GM19328 (cell line): ENCODE results near the gene CDH23.

Experiments used
- ATAC-seq: cut with Tn5 transposase; IDR thresholded peaks from one replicate; pipeline ENCODE4 v1.9.1; 2021; ENCODE audit warnings: mild to moderate bottlenecking, moderate library complexity; ENCODE audit not compliant: unreplicated experiment

Gene CDH23

GRCh38 chr10:71695502-71696476 lies 299.1 kb downstream of the CDH23 start:
- no peak for ATAC-seq

DNA sequence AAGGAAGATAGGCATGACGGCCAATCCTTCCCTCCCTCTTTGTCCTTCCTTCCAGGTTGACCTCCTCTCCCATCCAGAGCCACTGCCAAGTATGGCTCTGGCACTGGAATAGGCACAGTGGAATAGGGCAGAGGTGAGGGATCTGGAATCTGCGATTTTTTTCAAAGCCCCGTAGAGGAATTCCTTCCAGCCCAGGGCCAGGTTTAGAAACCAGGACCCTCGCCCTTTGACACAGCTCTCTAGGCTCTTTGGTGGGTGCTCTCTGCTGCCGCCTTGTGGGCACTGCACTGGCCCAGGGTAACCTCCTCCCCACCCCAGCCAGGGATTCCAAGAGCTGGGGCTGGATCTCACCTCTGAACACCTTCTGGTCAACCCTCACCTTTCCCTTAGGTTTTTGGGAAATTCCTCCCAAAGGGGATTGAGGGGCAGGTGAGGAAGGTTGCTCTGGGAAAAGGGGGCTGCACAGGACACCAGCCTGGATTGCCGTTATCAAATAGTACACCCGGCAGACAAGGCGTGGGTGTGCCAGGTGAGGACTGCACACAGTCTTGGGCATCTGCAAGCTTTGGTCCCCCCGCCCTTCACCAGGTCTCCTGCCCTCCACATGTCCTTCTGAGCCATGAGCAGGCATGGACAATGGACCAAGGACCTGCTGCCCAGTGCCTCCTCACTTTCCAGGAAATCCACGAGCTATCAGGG lies 300.1 kb downstream of the CDH23 start:
- no peak for ATAC-seq

GRCh38 chr10:71697938-71698709 lies 301.4 kb downstream of the CDH23 start:
- ATAC-seq: no peak

- ATAC-seq: no peak
Observed at GRCh38 chr10:71698737-71699136, 302.0 kb downstream of the CDH23 start.

DNA sequence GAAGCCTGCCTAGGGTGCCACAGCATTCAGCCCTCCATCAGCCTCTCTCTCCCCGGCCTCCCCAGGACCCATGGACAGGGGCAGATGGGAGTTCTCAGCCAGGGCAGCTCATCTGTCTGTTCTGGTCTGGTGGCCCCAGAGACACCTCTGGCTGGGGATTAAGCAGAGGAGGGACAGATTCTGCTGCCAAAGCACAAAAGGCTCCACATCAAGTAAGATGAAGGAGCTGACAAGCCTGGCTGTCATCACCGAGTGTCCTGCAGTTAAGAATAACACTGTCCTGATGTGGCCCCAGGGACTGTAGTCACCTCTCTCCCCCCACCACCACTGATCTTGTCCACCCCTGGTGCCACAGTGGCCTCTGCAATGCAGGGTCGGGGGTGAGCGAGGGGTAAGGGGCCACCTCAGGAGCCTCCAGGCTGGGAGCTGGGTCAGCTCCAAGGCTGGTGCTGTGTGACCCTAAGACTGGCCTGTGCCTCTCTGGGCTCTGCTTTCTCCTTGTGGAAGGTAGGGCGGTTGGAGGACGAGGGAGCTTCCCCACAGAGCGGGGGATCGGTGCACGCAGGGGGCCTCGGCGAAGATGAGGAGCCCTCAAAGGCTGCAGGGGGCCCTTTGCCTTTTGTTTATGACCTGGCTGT lies 304.1 kb downstream of the CDH23 start:
- no peak for ATAC-seq

GRCh38 chr10:71701496-71702132 lies 304.9 kb downstream of the CDH23 start:
- ATAC-seq: no peak

- no peak for ATAC-seq
Observed at GRCh38 chr10:71703577-71703976, 306.9 kb downstream of the CDH23 start.

DNA sequence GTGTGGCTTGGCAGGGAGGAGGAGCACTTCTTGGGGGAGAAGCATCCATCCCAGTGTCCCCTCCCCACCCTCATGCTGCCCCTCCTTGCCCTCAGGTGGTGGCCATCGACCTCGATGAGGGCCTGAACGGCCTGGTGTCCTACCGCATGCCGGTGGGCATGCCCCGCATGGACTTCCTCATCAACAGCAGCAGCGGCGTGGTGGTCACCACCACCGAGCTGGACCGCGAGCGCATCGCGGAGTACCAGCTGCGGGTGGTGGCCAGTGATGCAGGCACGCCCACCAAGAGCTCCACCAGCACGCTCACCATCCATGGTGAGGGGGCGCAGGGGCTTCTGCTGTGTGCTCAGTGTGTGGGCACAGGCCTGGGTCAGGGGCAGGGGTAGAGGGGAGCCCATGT lies 308.1 kb downstream of the CDH23 start:
- no peak for ATAC-seq

DNA sequence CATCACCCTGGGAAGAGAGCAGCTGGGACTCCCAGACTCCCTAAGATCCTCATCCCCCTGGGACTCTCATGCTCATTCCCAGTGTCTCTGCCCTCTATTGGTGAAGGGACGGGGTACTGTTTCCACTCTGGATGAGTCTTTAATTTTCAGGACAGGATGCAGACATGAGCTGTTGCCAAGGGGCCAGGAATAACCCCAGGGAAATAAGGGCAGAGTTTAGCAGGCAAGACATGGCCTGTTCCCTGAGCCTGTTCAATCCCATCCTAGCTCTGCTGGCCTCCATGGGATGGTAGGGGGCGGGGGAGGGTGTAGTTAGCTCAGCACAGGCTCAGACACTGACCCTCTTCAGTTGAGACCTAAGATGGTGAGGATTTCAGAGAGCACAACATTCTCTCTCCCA lies 308.9 kb downstream of the CDH23 start:
- no peak for ATAC-seq

- ATAC-seq: no peak
Observed at GRCh38 chr10:71706216-71707121, 309.7 kb downstream of the CDH23 start.

DNA sequence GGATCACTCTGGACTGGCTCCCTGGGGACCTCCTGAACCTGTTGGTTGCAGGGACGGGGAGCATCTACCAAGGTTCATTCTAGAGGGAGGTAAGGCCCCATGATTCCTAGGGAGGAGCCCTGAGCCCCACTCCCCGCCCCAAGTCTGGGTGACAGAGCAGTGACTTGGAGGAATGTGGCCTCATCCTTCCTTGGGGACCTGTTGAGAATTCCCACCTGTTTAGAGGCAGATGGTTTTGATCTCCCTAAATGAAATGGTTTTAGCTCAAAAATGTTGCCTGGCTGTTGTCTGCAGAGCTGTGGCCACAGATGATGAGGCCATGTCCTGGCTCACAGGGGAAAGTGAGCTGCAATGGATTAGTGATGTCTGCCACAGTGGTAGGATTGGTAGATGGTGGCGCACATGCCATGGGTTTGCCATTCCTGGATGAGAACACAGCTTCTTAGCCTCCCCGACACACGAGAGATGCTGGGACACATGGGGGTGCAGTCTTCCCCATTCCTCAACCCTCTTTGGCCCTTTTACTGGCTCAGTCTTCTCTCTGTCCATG lies 310.6 kb downstream of the CDH23 start:
- no peak for ATAC-seq

- no peak for ATAC-seq
Observed at GRCh38 chr10:71708301-71708703, 311.6 kb downstream of the CDH23 start.

- no peak for ATAC-seq
Observed at GRCh38 chr10:71708897-71709882, 312.5 kb downstream of the CDH23 start.

DNA sequence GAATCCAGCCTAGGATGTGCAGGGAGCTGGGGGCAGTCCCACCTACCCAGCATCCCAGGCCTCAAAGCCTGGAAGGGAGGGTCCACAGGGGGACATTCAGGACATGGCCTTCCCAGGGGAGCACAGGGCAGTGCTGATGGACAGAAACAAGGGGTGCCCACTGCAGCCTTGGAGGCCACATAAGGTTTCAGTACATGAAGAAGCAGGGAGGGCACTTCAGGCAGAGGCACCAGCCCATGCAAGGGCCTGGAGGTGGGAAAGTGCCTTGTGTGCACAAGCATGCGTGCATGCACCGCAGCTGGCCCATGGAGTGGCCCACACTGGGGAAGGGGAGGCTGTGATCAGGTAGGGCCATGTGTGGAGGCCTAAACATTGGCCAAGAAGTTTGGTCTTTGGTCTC lies 313.8 kb downstream of the CDH23 start:
- ATAC-seq: no peak

DNA sequence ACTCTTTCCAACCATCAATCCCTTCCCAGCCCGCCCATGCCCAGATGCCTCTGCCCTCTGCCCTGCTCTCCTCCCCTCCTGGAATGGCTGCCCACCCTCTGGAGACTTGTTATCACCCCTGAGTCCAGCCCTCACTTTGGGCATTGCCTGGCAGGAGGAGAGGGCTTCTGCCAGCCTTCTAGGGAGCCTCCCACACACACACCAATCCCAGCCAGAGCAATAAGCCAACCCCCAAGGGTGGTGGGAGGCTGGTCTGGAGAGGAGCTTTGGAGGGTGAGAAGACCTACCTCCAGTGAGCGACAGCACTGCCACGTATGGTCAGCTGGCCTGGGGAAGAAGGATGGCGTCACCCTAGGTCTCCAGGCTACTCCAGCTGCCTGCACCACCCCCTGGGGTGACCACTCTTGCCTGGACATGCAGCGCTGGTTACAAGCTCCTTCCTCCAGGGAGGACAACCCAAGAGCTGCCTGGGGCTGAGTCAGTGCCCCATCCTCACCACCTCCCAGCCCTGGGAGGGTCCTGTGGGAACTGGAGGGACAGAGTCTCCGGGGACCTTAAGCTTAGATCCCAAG lies 314.4 kb downstream of the CDH23 start:
- no peak for ATAC-seq

DNA sequence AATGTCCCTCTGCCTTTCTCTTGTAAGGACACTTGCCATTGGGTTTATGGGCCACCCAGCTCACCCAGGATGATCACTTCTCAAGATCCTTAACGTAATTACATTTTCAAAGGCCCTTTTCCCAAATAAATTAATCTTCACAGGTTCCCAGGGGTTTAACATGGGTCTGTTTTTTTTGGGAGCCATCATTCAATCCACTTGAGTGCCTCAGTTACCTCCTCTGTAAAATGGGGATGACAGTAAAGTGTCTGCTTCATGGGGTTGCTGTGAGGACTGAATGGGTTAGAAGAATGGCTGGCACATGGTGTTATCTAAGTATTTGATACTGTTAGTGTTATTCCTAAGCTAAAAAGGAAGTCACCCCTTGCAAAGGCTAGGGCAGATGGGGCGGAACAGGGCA lies 315.4 kb downstream of the CDH23 start:
- ATAC-seq: no peak

DNA sequence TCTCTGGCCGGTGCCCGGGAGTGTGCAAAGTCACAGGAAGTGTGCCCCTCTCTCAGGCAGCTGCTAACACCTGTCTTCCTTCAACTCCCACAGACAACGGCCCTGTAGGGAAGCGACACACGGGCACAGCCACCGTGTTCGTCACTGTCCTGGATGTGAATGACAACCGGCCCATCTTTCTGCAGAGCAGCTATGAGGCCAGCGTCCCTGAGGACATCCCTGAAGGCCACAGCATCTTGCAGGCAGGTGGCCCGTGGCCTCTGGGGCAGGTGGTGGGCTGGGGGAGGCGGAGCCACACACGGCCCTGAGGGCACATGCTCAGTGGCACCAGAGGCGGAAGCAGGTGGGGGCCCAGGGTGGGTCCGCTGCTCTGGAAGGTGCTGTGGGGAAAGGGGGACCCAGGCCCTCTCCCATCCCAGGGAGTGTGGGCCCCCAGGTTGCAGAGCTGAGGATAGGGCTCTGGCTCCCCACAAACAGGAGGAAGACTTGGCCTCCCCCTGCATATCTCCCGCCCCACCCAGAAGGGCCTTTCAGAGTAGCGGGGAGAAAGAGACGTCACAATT lies 315.9 kb downstream of the CDH23 start:
- ATAC-seq: no peak
